HG03354 (cell line): ENCODE results near the gene SLITRK1.
A peak's percentile ranks its signal among the peaks of the same experiment; 100 is the strongest.

Experiments used
- ATAC-seq: cut with Tn5 transposase; IDR thresholded peaks from one replicate; pipeline ENCODE4 v1.9.1; 2021; ENCODE audit warnings: mild to moderate bottlenecking; ENCODE audit not compliant: unreplicated experiment, poor library complexity, severe bottlenecking

The SLITRK1 gene

DNA sequence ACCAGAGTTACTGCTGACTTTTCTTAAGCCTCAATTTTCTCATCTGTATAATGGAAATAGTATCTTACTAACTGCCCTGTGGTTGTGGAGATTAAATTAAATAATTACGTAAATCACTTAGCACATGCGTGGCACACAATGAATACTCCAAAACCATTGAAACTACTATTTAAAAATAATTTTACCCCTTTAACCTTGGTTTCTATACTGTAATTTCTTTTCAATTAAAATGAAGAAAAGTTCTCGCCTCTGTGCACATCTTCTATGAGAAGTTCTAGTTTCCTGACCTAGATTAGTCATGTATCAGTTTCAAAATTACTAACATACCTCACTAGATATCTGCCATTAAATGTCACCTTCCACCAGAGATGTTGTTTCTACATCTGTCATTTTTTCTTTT, 5.7 kb downstream of the SLITRK1 start:
- peak; percentile 78 for ATAC-seq

DNA sequence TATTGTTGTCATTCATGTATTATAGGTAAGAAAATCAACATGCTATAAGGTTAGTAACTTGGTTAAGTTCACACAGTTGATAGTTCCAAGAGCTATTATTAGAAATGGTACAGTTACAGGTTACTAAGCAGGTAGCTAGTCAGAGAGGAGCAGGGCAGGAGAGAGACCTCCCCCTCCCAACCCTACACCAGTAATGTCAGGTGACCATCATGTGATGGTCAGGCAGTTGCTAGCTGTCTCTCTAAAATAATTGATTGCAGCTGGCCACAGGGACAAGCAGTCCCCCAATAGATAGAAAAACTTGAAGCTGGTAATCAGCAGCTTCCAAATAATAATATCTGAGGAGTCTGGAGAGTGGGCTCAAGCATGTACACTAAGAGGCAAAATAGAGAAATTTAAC, 14.6 kb downstream of the SLITRK1 start:
- ATAC-seq: no peak

DNA sequence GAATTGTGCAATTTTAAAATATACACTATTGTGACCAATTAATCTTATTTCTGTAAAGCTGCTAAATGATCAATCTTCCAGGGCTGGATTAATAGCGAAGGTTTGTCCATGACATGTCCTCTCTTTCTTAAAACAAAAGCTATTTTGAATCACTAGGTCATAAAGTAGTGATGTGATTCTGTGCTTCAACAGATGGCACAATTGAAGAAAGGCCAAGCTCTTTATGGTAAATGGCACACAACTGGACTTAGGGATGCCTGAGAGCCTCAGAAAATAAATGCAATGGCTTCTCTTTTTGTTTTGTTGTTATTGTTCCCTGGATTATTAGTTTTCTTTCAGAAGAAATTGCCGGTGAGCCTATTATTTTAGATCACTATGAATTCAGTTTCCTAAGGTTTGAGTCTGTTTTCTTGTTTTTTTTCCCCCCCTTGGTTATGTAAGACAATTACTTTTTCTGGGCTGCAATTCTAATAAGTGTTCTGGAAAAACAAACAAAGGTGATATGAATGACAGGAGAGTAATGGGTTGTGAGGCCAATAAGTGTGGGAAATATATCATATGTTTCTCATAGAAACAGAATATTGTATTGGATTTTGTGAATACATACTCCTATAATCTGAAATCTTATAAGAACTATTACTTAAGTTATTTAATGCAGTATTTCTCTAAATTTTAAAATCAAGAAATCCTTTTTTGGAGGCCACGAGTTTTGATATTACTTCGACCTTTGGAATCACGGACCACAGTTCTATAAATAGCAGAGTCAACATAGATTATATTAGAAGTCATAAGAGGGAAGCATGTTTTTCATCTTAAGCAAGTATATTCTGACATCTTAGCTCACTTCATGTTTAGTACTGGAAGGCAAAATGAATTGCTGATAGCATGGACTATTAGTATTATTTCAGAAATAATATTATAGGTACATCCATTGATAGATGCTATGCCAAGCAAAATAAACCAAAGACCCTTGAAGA, 16.8 kb downstream of the SLITRK1 start:
- ATAC-seq: no peak

DNA sequence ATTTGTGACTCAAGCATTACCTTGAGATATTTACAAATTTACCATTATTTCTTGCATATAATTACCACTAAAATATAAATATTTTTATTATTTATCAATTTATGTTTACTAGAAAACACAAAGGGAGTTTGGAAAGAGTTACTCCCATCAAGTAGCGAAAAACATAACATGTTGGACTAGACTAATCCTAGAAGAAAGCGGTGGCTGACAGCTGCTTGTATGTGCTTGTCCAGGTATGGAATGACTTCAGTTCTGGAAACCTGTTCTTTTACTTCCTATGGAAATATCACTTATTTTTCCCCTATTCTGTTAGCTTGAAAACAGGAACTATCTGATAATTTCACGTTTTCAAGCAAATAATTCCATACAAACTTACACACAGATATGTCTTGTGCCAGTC, 28.5 kb downstream of the SLITRK1 start:
- ATAC-seq: no peak

DNA sequence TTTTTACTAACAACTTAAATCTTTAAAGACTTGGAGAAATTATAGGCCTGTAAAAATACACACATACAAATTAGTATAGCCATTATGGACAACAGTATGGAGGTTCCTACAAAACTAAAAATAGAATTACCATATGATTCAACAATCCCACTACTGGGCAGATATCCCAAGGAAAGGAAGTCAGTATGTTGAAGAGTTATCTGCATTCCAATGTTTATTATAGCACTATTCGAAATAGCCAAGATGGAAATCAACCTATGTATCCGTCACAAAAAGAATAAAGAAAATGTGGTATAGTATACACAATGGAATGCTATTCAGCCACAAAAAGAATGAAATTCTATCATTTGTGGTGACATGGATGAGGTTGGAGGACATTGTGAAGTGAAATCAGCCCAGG, 37.2 kb downstream of the SLITRK1 start:
- ATAC-seq: no peak

DNA sequence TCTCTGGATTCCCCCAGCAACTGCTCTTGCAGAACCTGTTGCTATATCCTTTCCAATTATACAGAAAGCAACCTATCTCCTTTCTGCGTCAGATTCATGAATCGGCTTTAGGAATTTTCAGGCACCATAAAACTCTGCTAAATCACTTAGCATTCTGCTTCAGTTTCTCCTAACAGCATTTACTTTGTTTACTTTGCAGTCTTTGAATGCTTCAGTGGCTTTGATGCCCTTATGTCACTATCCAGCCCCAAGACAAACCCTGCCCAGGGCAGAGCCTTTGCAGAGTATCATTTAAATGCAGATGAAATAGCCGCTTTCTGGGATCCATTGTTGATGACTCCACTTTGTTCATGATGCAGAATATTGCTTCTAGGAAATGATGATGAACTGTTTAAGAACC, 43.1 kb downstream of the SLITRK1 start:
- ATAC-seq: no peak

DNA sequence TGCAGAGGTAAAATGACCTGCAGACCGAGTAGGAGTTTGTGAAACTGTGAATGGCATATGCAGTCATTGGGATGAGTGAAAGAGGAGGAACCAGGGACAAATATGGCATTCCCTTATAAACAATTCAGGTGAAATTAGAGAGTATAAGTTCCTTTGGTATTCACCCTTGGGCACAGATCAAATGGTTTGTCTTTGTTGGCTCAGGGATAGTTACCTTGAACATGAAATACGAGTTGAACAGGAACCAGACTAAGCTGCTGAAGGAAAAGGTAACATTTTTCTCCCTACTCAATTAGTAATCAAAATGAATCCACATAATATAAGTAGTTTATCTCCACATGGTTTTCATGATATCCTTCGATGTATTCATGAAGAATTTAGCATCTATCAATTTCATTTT, 50.5 kb downstream of the SLITRK1 start:
- no peak for ATAC-seq

DNA sequence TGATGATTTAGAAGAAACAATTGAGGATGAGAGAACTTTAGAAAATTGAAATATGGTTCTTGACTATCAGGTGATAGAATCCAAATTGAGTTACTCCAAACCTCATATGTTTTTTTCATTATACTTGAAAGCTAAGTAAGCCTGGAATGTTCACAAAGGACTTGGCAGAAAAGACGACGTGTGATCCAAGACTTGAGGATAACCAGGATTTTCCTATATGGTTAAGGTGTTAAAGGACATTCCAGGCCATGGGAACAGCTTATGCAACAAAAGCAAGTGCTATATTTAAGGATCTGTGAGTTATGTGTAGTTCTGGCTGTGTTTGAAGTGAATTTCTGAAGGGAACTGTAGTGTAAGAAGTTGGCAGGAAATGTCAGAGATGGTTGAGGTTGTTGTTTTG, 52.5 kb downstream of the SLITRK1 start:
- ATAC-seq: no peak

DNA sequence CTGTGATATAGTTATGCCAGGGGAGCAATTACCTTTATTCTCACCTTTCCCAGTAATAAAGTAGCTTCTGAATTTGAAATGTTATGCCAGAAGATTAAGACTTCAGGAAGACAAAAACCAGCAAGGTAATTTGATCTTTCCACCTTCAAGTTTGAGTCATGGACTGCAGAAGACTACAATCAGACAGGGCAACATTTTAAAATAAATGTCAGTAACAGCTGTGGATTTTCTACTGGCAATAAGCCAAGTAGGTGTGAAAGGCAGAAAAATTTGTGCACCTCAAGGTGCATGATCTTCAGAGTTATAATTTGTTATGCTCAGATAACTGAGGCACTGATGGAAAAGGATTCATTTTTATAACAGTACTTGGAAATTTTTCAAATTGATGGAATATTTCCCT, 54.9 kb downstream of the SLITRK1 start:
- ATAC-seq: no peak
